NCI-H2227 treated with DMSO at 0.1 percent for 48 hours (cell line): ENCODE results near the gene ANTXRL.
"Not testable (repeated sequence)": the region's sequence is repeated elsewhere in the genome, so short reads cannot be mapped to it uniquely, and the experiment has no call there.

Experiments
- DNase-seq: peaks from one replicate; lab custom pipeline; 2025; lab: John Stamatoyannopoulos, UW

ANTXRL gene

GRCh38 chr10:46286991-46287693, at the start of gene ANTXRL:
Gene ANTXRL (plus strand): TSS chr10:46286997. CDS start chr10:46287263, 266 bp downstream.
- DNase-seq, result no peak

GRCh38 chr10:46237815-46238510, 48.8 kb upstream of the ANTXRL start:
- DNase-seq, result no peak

GRCh38 chr10:46239247-46239646, 47.5 kb upstream of the ANTXRL start:
- no peak for DNase-seq

- DNase-seq, result no peak
Measured at GRCh38 chr10:46239993-46240683, 46.7 kb upstream of the ANTXRL start.

GRCh38 chr10:46240684-46241565, 45.9 kb upstream of the ANTXRL start:
- DNase-seq, result no peak

GRCh38 chr10:46245381-46245900, 41.4 kb upstream of the ANTXRL start:
- DNase-seq, result no peak

GRCh38 chr10:46246400-46247180, 40.2 kb upstream of the ANTXRL start:
- not testable (repeated sequence) for DNase-seq

- DNase-seq, result no peak
Measured at GRCh38 chr10:46247181-46247475, 39.7 kb upstream of the ANTXRL start.

- DNase-seq, result no peak
Measured at GRCh38 chr10:46247808-46248569, 38.8 kb upstream of the ANTXRL start.

GRCh38 chr10:46248651-46249146, 38.1 kb upstream of the ANTXRL start:
- DNase-seq, result no peak

- not testable (repeated sequence) for DNase-seq
Measured at GRCh38 chr10:46249617-46250344, 37.0 kb upstream of the ANTXRL start.

GRCh38 chr10:46250481-46250880, 36.3 kb upstream of the ANTXRL start:
- no peak for DNase-seq

GRCh38 chr10:46250898-46251856, 35.6 kb upstream of the ANTXRL start:
- DNase-seq, result no peak

GRCh38 chr10:46251857-46252847, 34.6 kb upstream of the ANTXRL start:
- no peak for DNase-seq

GRCh38 chr10:46253076-46254006, 33.5 kb upstream of the ANTXRL start:
- no peak for DNase-seq

GRCh38 chr10:46254007-46254383, 32.8 kb upstream of the ANTXRL start:
- DNase-seq, result no peak
